Prostate gland (tissue), 2 donors: ENCODE data around the gene VENTX.

ENCODE experiments used
- POLR2A ChIP-seq: fragments of 450-650 bp; IDR thresholded peaks from one replicate; pipeline ENCODE4 v1.6.1; 2016; ENCODE audit warnings: antibody characterized with exemption, mild to moderate bottlenecking
- POLR2AphosphoS5 ChIP-seq: sonication (generic); formaldehyde crosslinking; IDR thresholded peaks from one replicate; pipeline ENCODE4 v1.6.1; 2017; ENCODE audit warnings: antibody characterized with exemption
- TF ChIP-seq, protein P1 (sequence below), 4 experiments: fragments of 200-600 bp in 2 of 4; fragments of 450-650 bp in 2 of 4; sonication (generic) in 2 of 4; IDR thresholded peaks; 1 replicate in 3 of 4; 2 replicates in 1 of 4; pipeline ENCODE4 v1.5.1; 2016 to 2019; ENCODE audit warnings: antibody characterized with exemption in 4 of 4, mild to moderate bottlenecking in 2 of 4, moderate library complexity in 2 of 4

DNA sequence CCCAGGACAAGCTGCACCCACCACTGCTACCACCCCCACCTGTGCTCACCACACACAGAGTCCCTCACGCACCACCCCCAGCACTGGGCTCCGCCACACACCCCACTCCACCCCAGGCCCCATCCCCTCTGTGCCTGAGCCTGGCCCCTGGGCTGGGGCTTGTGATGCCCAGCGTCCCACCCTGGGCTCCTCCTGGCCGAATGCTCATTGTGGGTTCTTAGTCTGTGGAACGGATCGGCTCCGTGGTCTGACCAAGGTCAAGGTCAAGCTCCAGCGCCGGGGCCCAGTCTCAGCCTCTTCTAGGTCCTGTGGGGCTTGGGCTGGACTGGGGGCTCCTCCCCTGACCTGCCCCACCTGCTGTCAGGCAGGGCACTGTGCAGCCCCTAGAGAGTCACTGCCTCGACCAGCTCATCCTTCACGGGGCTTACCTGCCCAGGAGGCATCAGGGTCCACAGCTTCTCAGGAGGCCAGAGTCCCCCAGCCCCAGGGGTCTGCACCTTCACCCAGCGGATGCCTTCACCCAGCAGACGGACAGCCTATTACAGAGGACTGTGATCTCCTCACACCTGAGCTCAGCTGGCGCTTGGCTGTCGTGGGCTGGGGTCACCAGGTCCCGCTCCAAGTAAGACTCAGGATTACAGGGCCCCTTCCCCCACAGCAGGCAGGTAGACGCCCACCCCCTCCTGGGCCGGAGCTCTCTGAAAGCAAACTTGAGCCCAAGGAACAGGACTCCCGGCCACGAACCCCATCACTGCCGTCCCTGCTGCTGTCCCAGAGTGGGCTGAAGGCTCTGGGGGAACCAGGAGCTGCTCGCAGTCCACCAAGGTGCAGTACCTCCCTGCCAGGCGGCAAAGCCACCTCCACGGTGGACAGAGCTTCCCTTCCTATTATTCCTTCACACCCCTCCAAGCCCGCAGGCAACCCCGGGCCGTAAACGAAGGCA, 22.9 kb upstream of the VENTX start:
- TF ChIP-seq, protein P1, sequence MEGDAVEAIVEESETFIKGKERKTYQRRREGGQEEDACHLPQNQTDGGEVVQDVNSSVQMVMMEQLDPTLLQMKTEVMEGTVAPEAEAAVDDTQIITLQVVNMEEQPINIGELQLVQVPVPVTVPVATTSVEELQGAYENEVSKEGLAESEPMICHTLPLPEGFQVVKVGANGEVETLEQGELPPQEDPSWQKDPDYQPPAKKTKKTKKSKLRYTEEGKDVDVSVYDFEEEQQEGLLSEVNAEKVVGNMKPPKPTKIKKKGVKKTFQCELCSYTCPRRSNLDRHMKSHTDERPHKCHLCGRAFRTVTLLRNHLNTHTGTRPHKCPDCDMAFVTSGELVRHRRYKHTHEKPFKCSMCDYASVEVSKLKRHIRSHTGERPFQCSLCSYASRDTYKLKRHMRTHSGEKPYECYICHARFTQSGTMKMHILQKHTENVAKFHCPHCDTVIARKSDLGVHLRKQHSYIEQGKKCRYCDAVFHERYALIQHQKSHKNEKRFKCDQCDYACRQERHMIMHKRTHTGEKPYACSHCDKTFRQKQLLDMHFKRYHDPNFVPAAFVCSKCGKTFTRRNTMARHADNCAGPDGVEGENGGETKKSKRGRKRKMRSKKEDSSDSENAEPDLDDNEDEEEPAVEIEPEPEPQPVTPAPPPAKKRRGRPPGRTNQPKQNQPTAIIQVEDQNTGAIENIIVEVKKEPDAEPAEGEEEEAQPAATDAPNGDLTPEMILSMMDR (IDR thresholded peaks at IDR 0.05): no peak
- TF ChIP-seq POLR2AphosphoS5: no peak
- TF ChIP-seq POLR2A: no peak
